Osteocyte (in vitro differentiated cells): Measurements from ENCODE around the gene SATL1. TPM values are rescaled to one million over a fixed set of nuclear protein-coding genes. Genes with fewer than 3 reads are reported as not detected.

Experiments
- DNase-seq: peaks from one replicate; pipeline ENCODE4 v3.0.0; 2021; ENCODE audit warnings: mixed read lengths; ENCODE audit not compliant: unreplicated experiment; ENCODE audit errors: extremely low spot score
- H3K27ac Mint-ChIP-seq: one replicate; pipeline ENCODE4 v1.8.0; 2021; ENCODE audit warnings: mild to moderate bottlenecking, mixed read lengths; ENCODE audit not compliant: unreplicated experiment
- H3K27me3 Mint-ChIP-seq: one replicate; pipeline ENCODE4 v1.8.0; 2021; ENCODE audit warnings: mixed read lengths; ENCODE audit not compliant: unreplicated experiment
- H3K36me3 Mint-ChIP-seq: one replicate; pipeline ENCODE4 v1.8.0; 2021; ENCODE audit warnings: mixed read lengths; ENCODE audit not compliant: unreplicated experiment
- H3K4me1 Mint-ChIP-seq: one replicate; pipeline ENCODE4 v1.8.0; 2021; ENCODE audit warnings: mixed read lengths; ENCODE audit not compliant: unreplicated experiment
- H3K4me3 Mint-ChIP-seq: one replicate; pipeline ENCODE4 v1.8.0; 2021; ENCODE audit warnings: mild to moderate bottlenecking, moderate library complexity, mixed read lengths; ENCODE audit not compliant: unreplicated experiment
- H3K9me3 Mint-ChIP-seq: one replicate; pipeline ENCODE4 v1.8.0; 2021; ENCODE audit warnings: mixed read lengths; ENCODE audit not compliant: unreplicated experiment
- CTCF ChIP-seq: fragments of 200-600 bp; sonication (generic); IDR thresholded peaks from 2 replicates; pipeline ENCODE4 v1.5.0; 2021; ENCODE audit warnings: antibody characterized with exemption, mild to moderate bottlenecking, moderate library complexity
- total RNA-seq: library from RNA; stranded (reverse); gene quantifications from 2 replicates; pipeline ENCODE4 v1.2.1, GENCODE V29; 2021

Gene SATL1
- total RNA-seq, 1 donor from 2014 or later, result not detected

GRCh38 chrX:85051627-85052026 lies 192.0 kb downstream of the SATL1 start:
- H3K27me3 Mint-ChIP-seq, result no peaks in the 10 kb centered on the region
- H3K9me3 Mint-ChIP-seq, result no peaks in the 10 kb centered on the region
- no peak for TF ChIP-seq CTCF
- no peak overlapping the region for H3K27ac Mint-ChIP-seq
- H3K4me3 Mint-ChIP-seq, result no peak overlapping the region
- H3K4me1 Mint-ChIP-seq, result peaks cover 22% of the 10 kb centered on the region
- DNase-seq, result no peak
- H3K36me3 Mint-ChIP-seq, result no peaks in the 10 kb centered on the region

Other genes with a start within 250 kb of the SATL1 start
- gene APOOL, start 239.9 kb downstream of the SATL1 start, total RNA-seq, result 19.5 and 19.7 TPM in 2 replicates
- 8.8 and 8.9 TPM in 2 replicates for gene ZNF711, start 212 bp upstream of the SATL1 start, total RNA-seq
- not detected in 2 replicates for gene POF1B, start 135.9 kb upstream of the SATL1 start, total RNA-seq